ENCODE measurements around the gene NUDT17.

DNA sequence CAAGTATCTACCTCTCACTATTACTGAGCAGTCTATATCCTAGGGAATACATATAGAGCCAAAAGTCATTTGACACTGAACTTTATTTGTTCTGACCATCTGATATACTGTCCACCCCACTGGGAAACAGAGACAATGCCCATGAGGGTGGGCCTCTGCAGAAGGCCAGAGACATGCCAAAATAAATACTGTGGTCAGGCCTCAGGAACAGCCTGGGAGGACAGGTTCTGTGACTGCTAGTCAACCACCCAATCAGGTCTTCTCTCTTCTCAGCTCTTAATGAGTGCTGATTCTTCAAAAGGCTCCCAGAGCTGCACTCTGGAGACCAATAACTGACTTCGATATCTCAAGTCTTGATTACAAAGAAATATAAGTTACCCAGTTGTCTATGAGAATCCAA, 45.7 kb downstream of the NUDT17 start:
- TF ChIP-seq POLR2A (IDR thresholded peaks at IDR 0.05; ENCODE audit: low read depth, low read length), result no peak
- TF ChIP-seq, protein P1, sequence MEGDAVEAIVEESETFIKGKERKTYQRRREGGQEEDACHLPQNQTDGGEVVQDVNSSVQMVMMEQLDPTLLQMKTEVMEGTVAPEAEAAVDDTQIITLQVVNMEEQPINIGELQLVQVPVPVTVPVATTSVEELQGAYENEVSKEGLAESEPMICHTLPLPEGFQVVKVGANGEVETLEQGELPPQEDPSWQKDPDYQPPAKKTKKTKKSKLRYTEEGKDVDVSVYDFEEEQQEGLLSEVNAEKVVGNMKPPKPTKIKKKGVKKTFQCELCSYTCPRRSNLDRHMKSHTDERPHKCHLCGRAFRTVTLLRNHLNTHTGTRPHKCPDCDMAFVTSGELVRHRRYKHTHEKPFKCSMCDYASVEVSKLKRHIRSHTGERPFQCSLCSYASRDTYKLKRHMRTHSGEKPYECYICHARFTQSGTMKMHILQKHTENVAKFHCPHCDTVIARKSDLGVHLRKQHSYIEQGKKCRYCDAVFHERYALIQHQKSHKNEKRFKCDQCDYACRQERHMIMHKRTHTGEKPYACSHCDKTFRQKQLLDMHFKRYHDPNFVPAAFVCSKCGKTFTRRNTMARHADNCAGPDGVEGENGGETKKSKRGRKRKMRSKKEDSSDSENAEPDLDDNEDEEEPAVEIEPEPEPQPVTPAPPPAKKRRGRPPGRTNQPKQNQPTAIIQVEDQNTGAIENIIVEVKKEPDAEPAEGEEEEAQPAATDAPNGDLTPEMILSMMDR (conservative IDR thresholded peaks at IDR 0.05; ENCODE audit: low read depth, low read length), result no peak
- TF ChIP-seq RCOR1 (IDR thresholded peaks at IDR 0.05; ENCODE audit: insufficient replicate concordance, low read length), result no peak
- no peak for TF ChIP-seq FOS (IDR thresholded peaks at IDR 0.05; ENCODE audit: low read depth, low read length)
- TF ChIP-seq MAFK (IDR thresholded peaks at IDR 0.05; ENCODE audit: low read depth, low read length), result no peak
- no peak for TF ChIP-seq RAD21 (IDR thresholded peaks at IDR 0.05; ENCODE audit: low read length)
- TF ChIP-seq CEBPB (IDR thresholded peaks at IDR 0.05; ENCODE audit: low read depth, low read length), result no peak
- TF ChIP-seq MAZ (IDR thresholded peaks at IDR 0.05; ENCODE audit: borderline replicate concordance, low read depth, low read length), result no peak
